GM19328 (cell line): ENCODE data around the gene SPRED3.
"Not testable (repeated sequence)": the region's sequence is repeated elsewhere in the genome, so short reads cannot be mapped to it uniquely, and the experiment has no call there.

Experiments used
- ATAC-seq: cut with Tn5 transposase; IDR thresholded peaks from one replicate; pipeline ENCODE4 v1.9.1; 2021; ENCODE audit warnings: mild to moderate bottlenecking, moderate library complexity; ENCODE audit not compliant: unreplicated experiment

The SPRED3 gene

DNA sequence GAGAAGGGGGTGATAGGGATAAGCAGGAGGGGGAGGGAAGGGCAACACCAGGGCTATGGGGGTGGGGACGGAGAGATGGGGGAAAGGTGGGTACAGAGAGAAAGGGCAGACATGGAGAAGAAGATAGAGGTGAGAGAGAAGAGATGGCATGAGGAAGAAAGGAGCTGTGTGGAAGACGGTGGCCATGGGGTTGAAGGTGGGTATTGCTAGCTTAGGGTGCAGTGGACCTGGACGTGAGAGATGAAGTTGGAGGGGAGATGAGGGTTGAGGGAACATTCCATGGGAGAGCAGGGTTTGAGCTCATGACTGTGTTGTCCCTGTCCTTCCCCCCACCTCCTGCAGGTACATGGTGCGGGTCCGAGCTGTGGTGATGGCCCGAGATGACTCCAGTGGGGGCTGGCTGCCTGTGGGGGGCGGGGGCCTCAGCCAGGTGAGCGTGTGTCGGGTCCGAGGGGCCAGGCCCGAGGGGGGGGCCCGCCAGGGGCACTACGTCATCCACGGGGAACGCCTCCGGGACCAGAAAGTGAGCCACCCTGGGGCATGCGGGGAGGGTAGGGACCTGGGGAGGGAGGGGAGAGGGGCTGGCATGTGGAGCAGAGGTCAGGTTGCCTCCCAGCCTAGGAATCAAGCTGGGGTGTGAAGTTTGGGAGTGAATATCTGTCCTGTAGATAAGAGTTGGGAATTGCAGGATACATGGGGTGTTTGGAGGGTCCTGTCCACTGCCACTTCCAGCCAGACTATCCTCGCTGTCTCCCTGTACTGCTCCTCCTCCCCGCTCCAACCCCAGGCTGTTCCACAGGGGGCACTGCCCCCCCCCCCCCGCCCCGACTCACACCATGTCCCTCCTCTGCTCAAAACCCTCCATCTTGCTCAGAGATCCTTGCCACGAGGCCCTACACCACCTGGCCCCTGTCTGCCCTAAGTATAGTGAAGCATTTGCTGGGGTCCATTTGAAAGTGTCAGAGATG is 1.7 kb downstream of the SPRED3 start:
- ATAC-seq = no peak

DNA sequence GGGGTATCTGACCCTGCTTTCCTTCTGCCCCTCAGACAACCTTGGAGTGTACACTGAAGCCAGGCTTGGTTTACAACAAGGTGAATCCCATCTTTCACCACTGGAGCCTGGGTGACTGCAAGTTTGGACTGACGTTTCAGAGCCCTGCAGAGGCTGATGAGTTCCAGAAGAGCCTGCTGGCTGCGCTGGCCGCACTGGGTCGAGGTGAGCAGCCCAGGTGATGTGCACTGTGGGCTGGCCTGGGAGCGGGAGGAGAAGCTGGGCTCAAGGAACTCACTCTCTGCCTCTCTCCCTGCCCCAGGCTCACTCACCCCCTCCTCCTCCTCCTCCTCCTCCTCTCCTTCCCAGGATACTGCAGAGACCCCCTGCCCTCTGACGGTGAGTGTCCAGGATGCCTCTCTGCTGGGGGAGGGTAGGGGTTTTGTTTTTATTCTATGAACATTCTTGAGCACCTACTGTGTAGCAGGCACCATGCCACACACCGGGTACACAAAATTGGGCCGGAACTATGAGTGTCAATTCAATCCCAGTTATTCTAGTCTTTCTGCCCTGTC is 3.5 kb downstream of the SPRED3 start:
- ATAC-seq = no peak

DNA sequence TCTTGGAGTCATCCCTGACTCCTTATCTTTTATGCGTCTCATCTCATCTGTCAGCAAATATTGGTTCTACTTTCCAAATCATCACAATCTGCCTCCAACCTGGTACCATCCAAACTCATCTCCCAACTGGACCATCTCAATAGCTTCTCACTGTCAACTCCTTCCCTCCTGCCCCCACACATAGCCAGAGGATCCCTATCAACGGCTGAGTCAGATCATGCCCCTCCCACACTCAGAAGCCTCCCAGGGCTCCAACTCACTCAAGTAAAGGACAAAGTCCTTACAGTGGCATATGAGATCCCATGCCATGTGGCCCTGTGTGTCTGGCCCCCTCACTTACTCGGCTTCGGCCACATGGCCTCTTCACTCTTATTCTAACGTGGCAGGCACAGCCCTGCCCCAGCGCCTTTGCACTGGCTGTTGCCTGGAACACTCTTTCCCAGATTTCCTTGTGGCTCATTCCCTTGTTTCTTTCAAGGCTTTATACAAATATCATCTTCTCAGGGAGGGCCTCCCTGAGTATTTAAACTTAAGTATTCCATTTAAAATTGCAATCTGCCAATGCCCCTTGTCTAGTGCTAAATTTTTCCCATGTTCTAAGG is 4.3 kb downstream of the SPRED3 start:
- no peak for ATAC-seq

DNA sequence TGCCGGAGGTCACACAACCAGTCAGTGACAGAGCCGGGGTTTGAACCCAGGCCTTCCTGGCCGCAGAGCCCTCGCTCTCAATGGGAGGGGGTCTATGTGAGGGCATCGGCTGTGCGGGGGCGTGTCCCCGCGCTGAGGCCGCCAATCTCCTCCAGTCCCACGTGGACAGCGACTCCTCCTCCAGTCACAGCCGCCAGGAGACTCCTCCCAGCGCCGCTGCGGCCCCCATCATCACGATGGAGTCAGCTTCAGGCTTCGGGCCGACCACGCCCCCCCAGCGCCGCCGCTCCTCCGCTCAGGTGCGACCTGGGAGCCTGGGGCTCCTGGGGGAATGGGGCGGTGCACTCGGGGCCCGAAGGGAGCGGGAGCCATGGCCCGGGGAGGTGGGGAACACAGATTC is 6.0 kb downstream of the SPRED3 start:
- no peak for ATAC-seq

DNA sequence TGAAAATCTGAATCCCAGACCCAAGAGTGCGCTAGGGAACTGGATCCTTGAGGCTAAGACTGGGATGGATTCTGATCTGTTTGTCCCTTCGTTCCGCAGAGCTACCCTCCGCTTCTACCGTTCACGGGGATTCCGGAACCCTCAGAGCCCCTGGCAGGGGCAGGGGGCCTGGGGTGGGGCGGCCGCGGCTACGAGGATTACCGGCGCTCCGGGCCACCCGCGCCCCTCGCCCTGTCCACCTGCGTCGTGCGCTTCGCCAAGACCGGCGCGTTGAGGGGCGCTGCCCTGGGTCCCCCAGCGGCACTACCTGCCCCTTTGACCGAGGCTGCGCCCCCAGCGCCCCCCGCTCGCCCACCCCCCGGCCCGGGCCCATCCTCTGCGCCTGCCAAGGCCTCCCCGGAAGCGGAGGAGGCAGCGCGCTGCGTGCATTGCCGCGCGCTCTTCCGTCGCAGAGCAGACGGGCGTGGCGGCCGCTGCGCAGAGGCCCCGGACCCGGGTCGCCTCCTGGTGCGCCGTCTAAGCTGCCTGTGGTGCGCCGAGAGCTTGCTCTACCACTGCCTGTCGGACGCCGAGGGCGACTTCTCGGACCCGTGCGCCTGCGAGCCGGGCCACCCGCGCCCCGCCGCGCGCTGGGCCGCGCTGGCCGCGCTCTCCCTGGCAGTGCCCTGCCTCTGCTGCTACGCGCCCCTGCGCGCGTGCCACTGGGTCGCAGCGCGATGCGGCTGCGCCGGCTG is 7.1 kb downstream of the SPRED3 start:
- no peak for ATAC-seq

DNA sequence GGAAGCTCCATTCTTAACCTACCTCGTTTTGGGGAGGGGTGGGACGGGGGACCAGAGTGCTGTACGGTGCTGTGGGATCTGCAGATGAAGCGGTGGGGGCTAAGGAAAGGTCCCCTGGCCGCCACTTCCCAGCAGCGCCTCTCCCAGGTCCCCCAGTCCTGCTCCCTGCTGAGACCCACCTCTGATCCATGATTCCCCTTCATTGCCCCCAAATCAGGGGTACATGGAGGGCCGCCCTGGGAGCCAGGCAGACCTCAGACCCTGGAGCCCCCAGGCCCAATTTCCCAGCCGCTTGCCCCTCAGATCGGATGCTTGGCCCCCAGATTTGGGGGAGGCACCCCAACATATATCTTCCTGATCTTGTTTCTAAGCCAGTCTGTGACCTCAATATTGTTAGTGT is 10.6 kb downstream of the SPRED3 start:
- ATAC-seq = no peak

DNA sequence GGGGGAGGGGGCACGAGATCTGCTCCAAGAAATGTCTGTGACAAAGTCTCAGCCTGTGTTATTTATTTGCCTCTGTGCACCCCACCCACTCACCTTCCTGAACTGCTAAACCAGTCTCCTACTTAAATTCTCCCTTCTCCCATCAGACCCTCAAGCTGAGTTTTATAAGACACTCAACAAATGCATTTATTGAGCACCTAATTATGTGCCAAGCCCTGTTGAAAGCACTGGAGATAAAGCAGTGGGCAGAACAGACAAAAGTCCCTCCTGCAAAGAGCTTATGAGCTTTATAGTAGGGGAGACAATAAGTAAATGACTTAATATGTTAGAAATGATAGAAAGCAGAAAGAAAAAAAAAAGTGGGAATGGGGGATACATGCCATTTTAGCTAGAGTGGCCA is 11.0 kb downstream of the SPRED3 start:
- no peak for ATAC-seq

DNA sequence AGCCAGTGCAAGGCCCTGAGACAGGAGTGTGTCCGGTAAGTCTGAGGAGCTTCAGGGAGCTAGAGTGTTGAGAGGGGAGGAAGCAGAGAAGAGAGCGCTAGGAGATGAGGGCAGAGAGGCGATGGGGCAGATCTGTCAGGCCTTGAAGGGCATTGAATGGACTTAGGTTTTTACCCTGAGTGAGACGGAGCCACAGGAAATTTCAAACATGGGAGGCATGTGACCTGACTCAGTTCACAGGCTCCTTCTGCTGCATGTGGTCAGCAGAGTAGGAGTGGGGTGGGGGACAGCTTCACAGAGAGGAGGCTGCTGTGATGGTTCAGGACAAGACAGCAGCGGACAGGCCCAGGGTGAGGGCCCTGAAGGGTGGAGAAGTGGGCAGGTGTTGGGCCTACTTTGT is 11.9 kb downstream of the SPRED3 start:
- ATAC-seq = no peak

DNA sequence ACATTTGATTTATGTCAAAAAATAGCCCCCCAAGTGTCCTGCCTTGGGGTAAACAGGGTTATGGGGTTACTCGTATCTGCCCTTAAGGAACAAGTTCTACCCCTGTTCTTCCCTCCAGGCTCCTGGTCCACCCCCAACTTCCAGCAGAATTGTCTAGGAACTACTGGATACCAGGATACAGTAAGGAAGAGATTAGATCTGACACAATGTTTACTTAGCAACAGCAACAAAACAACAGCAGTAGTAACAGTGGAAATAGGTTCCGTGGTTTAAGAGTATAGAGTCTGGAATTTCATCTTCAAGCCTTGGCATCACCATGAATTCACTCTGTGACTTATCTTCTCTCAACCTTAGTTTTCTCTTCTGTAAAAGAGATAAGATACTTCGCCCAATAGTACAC is 12.7 kb downstream of the SPRED3 start:
- ATAC-seq = no peak

DNA sequence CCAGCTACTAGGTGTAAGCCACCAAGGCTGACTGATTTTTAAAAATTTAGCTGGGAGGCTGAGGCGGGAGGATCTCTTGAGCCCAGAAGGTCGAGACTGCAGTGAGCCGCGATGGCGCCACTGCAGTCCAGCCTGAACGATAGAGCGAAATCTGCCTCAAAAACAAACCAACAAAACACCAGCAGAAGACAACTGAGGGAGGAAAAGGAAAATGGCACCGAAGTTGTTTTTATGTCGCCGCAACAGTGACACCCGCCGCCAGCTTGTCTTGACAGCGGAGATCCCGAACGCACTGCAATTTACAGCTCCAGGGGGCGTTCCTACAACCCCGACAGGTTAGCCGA is 14.1 kb downstream of the SPRED3 start:
- ATAC-seq = no peak

DNA sequence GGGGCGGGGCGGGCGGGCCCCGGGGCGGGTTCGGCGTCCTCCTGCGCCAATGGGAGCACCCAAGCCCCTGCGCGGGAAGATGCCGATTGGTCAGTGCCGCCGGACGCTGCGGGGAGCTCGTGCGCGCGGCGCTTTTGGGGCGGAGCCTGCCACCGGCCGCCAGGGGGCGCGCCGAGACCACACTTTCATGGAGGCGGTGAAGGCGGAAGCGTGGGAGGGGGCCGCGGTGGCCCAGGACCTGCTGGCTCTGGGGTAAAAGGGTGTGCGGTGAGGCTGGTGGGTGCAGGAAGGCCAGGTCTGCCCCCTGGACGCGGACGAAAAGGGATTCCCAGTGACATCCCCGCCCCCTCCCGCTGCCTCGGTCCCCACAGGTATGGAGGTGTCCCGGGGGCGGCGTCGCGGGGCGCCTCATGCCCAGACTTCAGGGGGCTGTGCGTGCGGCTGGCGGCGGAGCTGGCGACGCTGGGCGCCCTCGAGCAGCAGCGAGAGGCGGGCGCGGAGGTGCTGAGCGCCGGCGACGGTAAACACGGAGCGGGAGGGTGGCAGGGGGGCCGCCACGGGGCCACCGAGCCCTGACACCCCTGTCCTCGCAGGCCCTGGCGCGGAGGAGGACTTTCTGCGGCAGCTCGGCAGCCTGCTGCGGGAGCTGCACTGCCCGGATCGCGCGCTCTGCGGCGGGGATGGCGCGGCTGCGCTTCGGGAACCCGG is 14.6 kb downstream of the SPRED3 start, which contains the start of gene FAM98C:
Gene FAM98C (plus strand): TSS at position 127 of the 708 bp plus-strand sequence. CDS start 61 bp downstream, at position 188.
- peak; percentile 86 for ATAC-seq

DNA sequence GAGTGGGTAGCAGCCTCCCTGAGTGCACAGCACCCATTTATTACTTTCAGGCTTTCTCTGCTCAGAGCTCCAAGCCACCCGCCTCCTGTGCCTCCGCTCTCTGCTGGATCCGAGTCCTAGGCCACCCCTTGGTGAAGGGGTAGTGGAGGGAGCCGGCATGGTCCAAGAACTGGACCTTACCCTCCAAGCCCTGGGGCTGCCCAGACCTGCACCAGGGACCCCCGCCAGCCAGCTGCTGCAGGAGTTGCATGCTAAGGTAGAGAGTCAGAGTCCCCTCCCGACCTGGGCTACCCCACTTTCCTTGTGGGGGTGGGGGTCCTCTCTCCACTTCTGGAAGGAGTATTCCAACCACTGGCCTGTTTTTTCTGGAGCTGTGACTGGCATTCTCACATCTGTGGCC is 16.4 kb downstream of the SPRED3 start:
- ATAC-seq = no peak

DNA sequence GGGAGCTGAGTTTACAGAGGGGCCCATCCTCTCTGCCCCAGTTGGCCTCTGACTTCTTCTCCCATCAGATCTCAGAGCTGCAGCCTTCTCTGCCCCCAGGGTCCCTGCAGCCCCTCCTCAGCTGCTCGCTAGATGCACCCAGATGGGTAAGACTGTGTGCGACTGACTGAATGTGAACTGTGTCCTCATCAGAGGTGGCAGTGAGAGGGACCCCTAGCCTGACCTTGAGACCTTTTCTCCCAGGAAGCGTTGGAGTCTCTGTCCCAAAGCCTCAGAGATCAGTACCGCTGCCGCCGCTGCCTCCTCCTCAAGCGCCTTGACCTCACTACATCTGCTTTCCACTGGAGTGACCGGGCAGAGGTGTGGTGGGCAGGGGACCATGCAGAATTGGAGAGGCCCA is 16.8 kb downstream of the SPRED3 start:
- no peak for ATAC-seq

DNA sequence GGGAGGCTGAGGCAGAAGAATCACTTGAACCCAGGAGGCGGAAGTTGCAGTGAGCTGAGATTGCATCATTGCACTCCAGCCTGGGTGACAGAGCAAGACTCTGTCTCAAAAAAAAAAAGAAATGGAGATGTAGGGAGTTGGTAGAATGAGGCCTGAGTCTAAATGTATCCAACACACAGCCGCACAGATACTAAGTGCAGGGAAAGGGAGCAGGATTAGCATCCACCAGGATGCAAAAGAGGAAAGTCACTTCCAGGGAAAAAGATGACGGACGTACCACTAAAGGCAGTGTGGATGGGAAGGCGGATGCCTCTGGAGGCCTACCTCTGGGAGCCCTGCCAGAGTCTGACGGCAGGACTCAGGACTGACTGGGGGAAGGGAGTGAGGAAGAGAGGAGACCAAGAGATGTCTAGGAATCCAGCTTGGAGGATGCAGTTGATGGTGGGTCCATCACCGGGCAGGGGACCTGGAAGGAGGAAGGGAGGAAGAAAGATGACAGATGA is 21.2 kb downstream of the SPRED3 start:
- no peak for ATAC-seq

DNA sequence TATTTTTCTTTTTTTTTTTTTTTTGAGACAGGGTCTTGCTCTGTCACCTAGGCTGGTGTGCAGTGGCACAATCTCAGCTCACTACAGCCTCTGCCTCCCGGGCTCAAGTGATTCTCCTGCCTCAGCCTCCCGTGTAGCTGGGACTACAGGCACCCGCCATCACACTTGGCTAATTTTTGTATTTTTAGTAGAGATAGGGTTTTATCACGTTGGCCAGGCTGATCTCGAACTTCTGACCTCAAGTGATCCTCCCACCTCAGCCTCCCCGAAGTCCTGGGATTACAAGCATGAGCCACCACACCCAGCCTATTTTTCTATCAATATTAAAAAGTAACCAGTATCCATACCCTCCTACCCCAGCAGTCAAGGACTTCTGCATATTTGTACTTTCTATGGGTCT is 21.9 kb downstream of the SPRED3 start:
- not testable (repeated sequence) for ATAC-seq

DNA sequence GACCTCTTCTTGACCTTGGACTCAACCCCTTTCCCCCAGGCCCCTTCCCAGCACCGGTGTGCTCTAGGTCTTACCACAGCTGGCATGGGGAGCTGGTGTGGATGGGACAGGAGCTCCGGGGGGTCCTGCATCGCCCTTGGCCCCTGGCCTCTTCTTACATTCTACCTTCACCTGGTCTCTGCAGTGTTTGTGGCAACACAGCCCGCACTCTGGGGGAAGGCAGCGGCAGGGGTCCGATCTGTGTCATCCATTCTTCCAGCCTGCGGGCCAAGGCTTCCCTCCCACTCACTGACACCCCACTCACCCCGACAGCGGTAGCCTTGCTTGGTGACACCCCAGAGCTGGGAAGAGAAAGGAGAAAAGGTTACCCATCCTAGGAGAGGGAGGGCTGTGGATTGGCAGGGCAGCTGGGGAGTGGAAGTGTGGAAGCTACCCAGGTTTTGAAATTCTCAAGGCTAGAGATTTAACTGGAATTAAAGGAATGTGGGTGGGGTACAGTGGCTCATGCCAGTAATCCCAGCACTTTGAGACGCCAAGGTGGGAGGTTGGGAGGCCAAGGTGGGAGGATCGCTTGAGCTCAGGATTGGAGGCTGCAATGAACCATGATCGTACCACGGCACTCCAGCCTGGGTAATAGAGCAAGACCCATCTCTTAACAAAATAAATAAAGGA is 22.7 kb downstream of the SPRED3 start:
- no peak for ATAC-seq

DNA sequence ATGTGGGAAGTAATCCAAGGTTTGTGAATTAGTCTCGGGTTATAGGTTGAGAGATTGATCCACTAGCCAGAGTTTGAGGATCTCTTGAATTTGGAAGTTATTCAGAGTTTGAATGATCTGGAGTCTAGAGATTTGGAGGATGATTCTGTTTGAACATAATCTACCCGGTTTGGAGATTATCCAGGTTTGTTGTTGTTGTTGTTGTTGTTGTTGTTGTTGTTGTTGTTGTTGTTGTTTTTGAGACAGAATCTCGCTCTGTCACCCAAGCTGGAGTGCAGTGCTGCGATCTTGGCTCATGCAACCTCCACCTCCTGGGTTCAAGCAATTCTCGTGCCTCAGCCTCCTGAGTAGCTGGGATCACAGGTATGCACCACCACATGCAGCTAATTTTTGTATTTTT is 23.4 kb downstream of the SPRED3 start:
- ATAC-seq = not testable (repeated sequence)

DNA sequence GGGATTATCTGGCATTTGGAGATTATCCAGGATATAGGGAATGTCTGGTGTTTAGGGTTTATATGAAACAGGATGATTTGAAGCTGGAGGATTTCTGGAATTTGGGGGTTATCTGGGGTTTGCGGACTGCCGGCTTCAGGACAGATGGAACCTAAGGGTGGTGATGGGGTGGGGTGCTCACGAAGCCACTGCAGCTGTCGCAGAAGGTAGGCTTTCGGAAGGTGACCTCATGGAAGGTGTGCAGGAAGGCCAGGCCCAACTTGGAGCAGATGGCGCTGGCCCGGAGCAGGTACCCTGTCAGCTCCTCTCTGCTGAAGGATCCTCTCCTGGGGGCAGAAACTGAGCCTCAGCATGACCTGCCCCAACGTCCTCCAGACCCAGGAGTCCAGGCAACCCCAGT is 24.0 kb downstream of the SPRED3 start:
- ATAC-seq = no peak

DNA sequence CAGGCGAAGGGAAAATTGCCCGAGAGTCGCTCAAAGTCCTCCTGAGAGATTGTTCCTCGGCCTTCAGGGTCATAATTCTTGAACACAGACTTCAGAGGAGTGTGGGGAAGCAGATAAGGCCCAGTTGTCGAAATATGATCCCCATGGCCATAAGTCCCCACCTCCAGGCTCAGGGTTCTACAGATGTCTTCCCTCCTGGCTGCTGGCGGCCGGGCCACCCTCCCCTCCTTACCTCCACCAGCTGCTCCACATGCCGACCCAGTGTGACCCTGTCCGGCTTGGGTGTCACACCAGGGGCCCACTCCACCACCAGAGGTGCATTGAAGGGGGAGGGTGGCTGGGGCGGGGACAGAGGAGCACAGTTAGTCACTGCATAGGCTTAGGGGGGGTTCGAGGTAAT is 24.5 kb downstream of the SPRED3 start:
- ATAC-seq = no peak

DNA sequence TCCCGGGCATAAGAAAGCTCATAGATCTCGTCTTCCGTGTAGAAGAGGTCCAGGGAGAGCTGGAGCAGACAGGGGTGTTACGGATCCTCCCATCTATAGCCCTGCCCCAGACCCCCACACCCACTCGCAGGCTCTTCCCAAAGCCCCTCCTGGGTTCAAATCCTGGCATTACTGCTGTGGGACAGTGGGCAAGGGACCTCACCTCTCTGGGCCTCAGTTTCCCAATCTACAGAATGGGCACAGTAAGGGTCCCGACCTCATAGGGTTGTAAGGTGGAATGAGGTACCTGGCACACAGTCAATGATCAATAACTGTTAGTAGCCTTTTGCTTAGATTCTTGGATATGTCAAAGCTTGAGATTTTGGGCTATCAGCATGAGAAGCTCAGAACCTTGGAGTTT is 24.9 kb downstream of the SPRED3 start:
- no peak for ATAC-seq
